Ishikawa (cell line): Measurements from ENCODE around the gene HPS3.

Experiments
- CEBPB ChIP-seq: IDR thresholded peaks from 2 replicates; pipeline ENCODE4 v1.6.1; 2012
- CREB1 ChIP-seq: IDR thresholded peaks from 2 replicates; pipeline ENCODE4 v1.6.1; 2012; ENCODE audit warnings: low read depth
- EGR1 ChIP-seq: IDR thresholded peaks from 2 replicates; pipeline ENCODE4 v1.6.1; 2012
- EP300 ChIP-seq: IDR thresholded peaks from 2 replicates; pipeline ENCODE4 v1.6.1; 2012; ENCODE audit warnings: borderline replicate concordance
- FOXM1 ChIP-seq: IDR thresholded peaks from 2 replicates; pipeline ENCODE4 v1.6.1; 2012; ENCODE audit warnings: low read depth, borderline replicate concordance
- MAX ChIP-seq: IDR thresholded peaks from 2 replicates; pipeline ENCODE4 v1.6.1; 2012
- NFIC ChIP-seq: IDR thresholded peaks from 2 replicates; pipeline ENCODE4 v1.6.1; 2012
- RAD21 ChIP-seq: IDR thresholded peaks from 2 replicates; pipeline ENCODE4 v1.6.1; 2012; ENCODE audit warnings: low read depth
- REST ChIP-seq: IDR thresholded peaks from 2 replicates; pipeline ENCODE4 v1.6.1; 2012; ENCODE audit warnings: low read depth, mild to moderate bottlenecking
- TAF1 ChIP-seq: IDR thresholded peaks from 2 replicates; pipeline ENCODE4 v1.6.1; 2012; ENCODE audit warnings: low read depth, mild to moderate bottlenecking
- TCF12 ChIP-seq: IDR thresholded peaks from 2 replicates; pipeline ENCODE4 v1.6.1; 2012; ENCODE audit warnings: low read depth
- TEAD4 ChIP-seq: IDR thresholded peaks from 2 replicates; pipeline ENCODE4 v1.6.1; 2012
- USF1 ChIP-seq: IDR thresholded peaks from 2 replicates; pipeline ENCODE4 v1.6.1; 2012
- YY1 ChIP-seq: IDR thresholded peaks from 2 replicates; pipeline ENCODE4 v1.6.1; 2012; ENCODE audit warnings: low read depth
- ZBTB7A ChIP-seq: IDR thresholded peaks from 2 replicates; pipeline ENCODE4 v1.6.1; 2012; ENCODE audit warnings: low read depth

HPS3 gene

GRCh38 chr3:149197669-149198068 is 68.2 kb downstream of the HPS3 start:
- TF ChIP-seq REST (no peak), ZBTB7A (no peak), TCF12 (no peak), YY1 (no peak), RAD21 (no peak), CREB1 (no peak), MAX (no peak), FOXM1 (no peak), TEAD4 (no peak), EGR1 (no peak), TAF1 (no peak), EP300 (no peak), USF1 (no peak), NFIC (no peak), CEBPB (no peak)

- no peak for TF ChIP-seq ZBTB7A
- no peak for TF ChIP-seq TCF12
- TF ChIP-seq USF1 = no peak
- TF ChIP-seq TEAD4 = peak; percentile 31; the same call in 1 of the 2 replicates
Measured at GRCh38 chr3:149198611-149199010, 69.2 kb downstream of the HPS3 start.

GRCh38 chr3:149199474-149199873 is 70.0 kb downstream of the HPS3 start:
- TF ChIP-seq MAX = no peak
- TF ChIP-seq NFIC = peak; percentile 56; the same call in 1 of the 2 replicates

GRCh38 chr3:149203758-149204157 is 74.3 kb downstream of the HPS3 start:
- TF ChIP-seq CEBPB = no peak
- TF ChIP-seq REST = no peak
- TF ChIP-seq YY1 = no peak
- TF ChIP-seq MAX = no peak
- no peak for TF ChIP-seq EP300

- TF ChIP-seq USF1 = no peak
- no peak for TF ChIP-seq CREB1
- TF ChIP-seq TEAD4 = no peak
- no peak for TF ChIP-seq NFIC
- no peak for TF ChIP-seq CEBPB
- no peak for TF ChIP-seq TAF1
- TF ChIP-seq EP300 = no peak
- TF ChIP-seq RAD21 = no peak
- no peak for TF ChIP-seq YY1
- TF ChIP-seq REST = no peak
- TF ChIP-seq TCF12 = no peak
- TF ChIP-seq FOXM1 = no peak
- no peak for TF ChIP-seq MAX
Measured at GRCh38 chr3:149204390-149204991, 75.1 kb downstream of the HPS3 start.
